Loucy (cell line): ENCODE results near the gene IMPG1.

Experiments used
- H2AFZ ChIP-seq: fragments of 200-600 bp; sonication (generic); 2 replicates; pipeline ENCODE4 v1.6.0; 2016; ENCODE audit warnings: antibody characterized with exemption, mild to moderate bottlenecking, low read length, moderate library complexity
- H3F3A ChIP-seq: fragments of 200-600 bp; 2 replicates; pipeline ENCODE4 v1.6.0; 2016; ENCODE audit warnings: antibody characterized with exemption, low read depth, mild to moderate bottlenecking
- H3K27me3 ChIP-seq: fragments of 200-600 bp; sonication (generic); 2 replicates; pipeline ENCODE4 v1.6.1; 2014; ENCODE audit warnings: low read length, mild to moderate bottlenecking; ENCODE audit not compliant: insufficient read depth, poor library complexity, severe bottlenecking
- H3K36me3 ChIP-seq: fragments of 200-600 bp; sonication (generic); 2 replicates; pipeline ENCODE4 v1.6.1; 2016; ENCODE audit warnings: low read length; ENCODE audit not compliant: insufficient read depth
- H3K4me1 ChIP-seq: fragments of 200-600 bp; sonication (generic); 2 replicates; pipeline ENCODE4 v1.5.1; 2014; ENCODE audit warnings: low read length, mild to moderate bottlenecking; ENCODE audit not compliant: insufficient read depth, poor library complexity, severe bottlenecking
- H3K4me2 ChIP-seq: fragments of 200-600 bp; sonication (generic); 2 replicates; pipeline ENCODE4 v1.6.0; 2014; ENCODE audit warnings: antibody characterized with exemption, low read length, low read depth, mild to moderate bottlenecking; ENCODE audit not compliant: poor library complexity, severe bottlenecking
- H3K4me3 ChIP-seq: fragments of 200-600 bp; sonication (generic); 2 replicates; pipeline ENCODE4 v1.5.1; 2014; ENCODE audit warnings: low read length, mild to moderate bottlenecking, mixed read lengths; ENCODE audit not compliant: poor library complexity, severe bottlenecking
- H3K79me2 ChIP-seq: fragments of 200-600 bp; sonication (generic); 2 replicates; pipeline ENCODE4 v1.6.1; 2014; ENCODE audit warnings: low read length; ENCODE audit not compliant: insufficient read depth
- H3K9ac ChIP-seq: fragments of 200-600 bp; sonication (generic); 2 replicates; pipeline ENCODE4 v1.6.0; 2014; ENCODE audit warnings: mild to moderate bottlenecking, low read depth, low read length, moderate library complexity; ENCODE audit not compliant: poor library complexity, severe bottlenecking
- H3K9me2 ChIP-seq: fragments of 200-600 bp; sonication (generic); replicated peaks from 2 replicates; pipeline ENCODE4 v1.6.1; 2016; ENCODE audit warnings: low read depth, low read length, mixed read lengths
- H3K9me3 ChIP-seq: fragments of 200-600 bp; sonication (generic); 2 replicates; pipeline ENCODE4 v1.6.1; 2014; ENCODE audit warnings: mild to moderate bottlenecking, antibody characterized with exemption, low read length, low read depth; ENCODE audit not compliant: insufficient read depth
- H4K20me1 ChIP-seq: fragments of 200-600 bp; sonication (generic); 2 replicates; pipeline ENCODE4 v1.6.0; 2014; ENCODE audit warnings: antibody characterized with exemption, low read length, mild to moderate bottlenecking; ENCODE audit not compliant: insufficient read depth, poor library complexity, severe bottlenecking
- CTCF ChIP-seq: fragments of 200-600 bp; sonication (generic); conservative IDR thresholded peaks from 2 replicates; pipeline ENCODE4 v1.5.1; 2014; ENCODE audit warnings: mild to moderate bottlenecking, antibody characterized with exemption, low read length
- EZH2phosphoT487 ChIP-seq: fragments of 200-600 bp; IDR thresholded peaks from 2 replicates; pipeline ENCODE4 v1.6.1; 2018; ENCODE audit warnings: antibody characterized with exemption, mild to moderate bottlenecking, moderate library complexity, borderline replicate concordance

IMPG1 gene

DNA sequence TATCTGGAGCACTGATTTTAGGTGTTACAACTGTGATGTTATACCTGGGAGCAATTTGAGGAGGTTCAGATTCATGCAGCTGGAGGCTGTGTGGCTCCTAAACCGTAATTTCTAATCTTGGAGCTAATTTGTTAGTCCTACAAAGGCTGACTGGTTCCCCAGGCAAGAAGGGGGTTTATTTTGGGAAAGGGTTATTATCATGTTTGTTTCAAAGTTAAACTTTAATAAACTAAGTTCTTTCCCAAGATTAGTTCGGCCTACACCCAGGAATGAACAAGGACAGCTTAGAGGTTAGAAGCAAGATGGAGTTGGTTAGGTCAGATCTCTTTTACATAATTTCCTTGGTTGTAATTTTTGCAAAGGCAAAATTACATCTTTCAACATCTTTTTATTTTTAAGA is 187.6 kb downstream of the IMPG1 start:
- H3K27me3 ChIP-seq, result no peaks in the 10 kb centered on the region
- no peak overlapping the region for H3K9ac ChIP-seq
- H3K9me3 ChIP-seq, result no peaks in the 10 kb centered on the region
- no peaks in the 10 kb centered on the region for H3K36me3 ChIP-seq
- no peaks in the 10 kb centered on the region for H3K4me1 ChIP-seq
- no peaks in the 10 kb centered on the region for H3K9me2 ChIP-seq
- H2AFZ ChIP-seq, result no peak overlapping the region
- H3K4me2 ChIP-seq, result no peak overlapping the region
- no peaks in the 10 kb centered on the region for H4K20me1 ChIP-seq
- H3F3A ChIP-seq, result no peaks in the 10 kb centered on the region
- no peak overlapping the region for H3K4me3 ChIP-seq
- TF ChIP-seq EZH2phosphoT487 (no peak), CTCF (no peak)
- no peaks in the 10 kb centered on the region for H3K79me2 ChIP-seq

- no peaks in the 10 kb centered on the region for H3K9me3 ChIP-seq
- H3K9me2 ChIP-seq, result no peaks in the 10 kb centered on the region
- no peaks in the 10 kb centered on the region for H4K20me1 ChIP-seq
- H3K36me3 ChIP-seq, result no peaks in the 10 kb centered on the region
- no peaks in the 10 kb centered on the region for H3K27me3 ChIP-seq
- H3F3A ChIP-seq, result no peaks in the 10 kb centered on the region
- no peak overlapping the region for H3K4me2 ChIP-seq
- H3K4me1 ChIP-seq, result no peaks in the 10 kb centered on the region
- no peak overlapping the region for H3K9ac ChIP-seq
- TF ChIP-seq CTCF, result no peak
- no peak for TF ChIP-seq EZH2phosphoT487
- no peaks in the 10 kb centered on the region for H3K79me2 ChIP-seq
- H2AFZ ChIP-seq, result no peak overlapping the region
- no peak overlapping the region for H3K4me3 ChIP-seq
These were observed 189.7 kb downstream of the IMPG1 start for GRCh38 chr6:75882734-75883133.

GRCh38 chr6:75880305-75880704 is 192.2 kb downstream of the IMPG1 start:
- Histone ChIP-seq H3K4me2 (no peak overlapping the region), H3K4me3 (no peak overlapping the region), H3K36me3 (no peaks in the 10 kb centered on the region), H3K27me3 (no peaks in the 10 kb centered on the region), H2AFZ (no peak overlapping the region), H3K9me2 (no peaks in the 10 kb centered on the region), H4K20me1 (no peaks in the 10 kb centered on the region), H3K9me3 (no peaks in the 10 kb centered on the region), H3K79me2 (no peaks in the 10 kb centered on the region), H3K4me1 (no peaks in the 10 kb centered on the region), H3K9ac (no peak overlapping the region), H3F3A (no peaks in the 10 kb centered on the region)
- TF ChIP-seq EZH2phosphoT487 (no peak), CTCF (no peak)
